HG03442 (cell line): Measurements from ENCODE around the gene DNAJC19.
"Not testable (repeated sequence)": the region's sequence is repeated elsewhere in the genome, so short reads cannot be mapped to it uniquely, and the experiment has no call there.

Experiments used
- ATAC-seq: cut with Tn5 transposase; IDR thresholded peaks from one replicate; pipeline ENCODE4 v1.9.1; 2021; ENCODE audit warnings: mild to moderate bottlenecking, moderate library complexity; ENCODE audit not compliant: unreplicated experiment

The DNAJC19 gene

DNA sequence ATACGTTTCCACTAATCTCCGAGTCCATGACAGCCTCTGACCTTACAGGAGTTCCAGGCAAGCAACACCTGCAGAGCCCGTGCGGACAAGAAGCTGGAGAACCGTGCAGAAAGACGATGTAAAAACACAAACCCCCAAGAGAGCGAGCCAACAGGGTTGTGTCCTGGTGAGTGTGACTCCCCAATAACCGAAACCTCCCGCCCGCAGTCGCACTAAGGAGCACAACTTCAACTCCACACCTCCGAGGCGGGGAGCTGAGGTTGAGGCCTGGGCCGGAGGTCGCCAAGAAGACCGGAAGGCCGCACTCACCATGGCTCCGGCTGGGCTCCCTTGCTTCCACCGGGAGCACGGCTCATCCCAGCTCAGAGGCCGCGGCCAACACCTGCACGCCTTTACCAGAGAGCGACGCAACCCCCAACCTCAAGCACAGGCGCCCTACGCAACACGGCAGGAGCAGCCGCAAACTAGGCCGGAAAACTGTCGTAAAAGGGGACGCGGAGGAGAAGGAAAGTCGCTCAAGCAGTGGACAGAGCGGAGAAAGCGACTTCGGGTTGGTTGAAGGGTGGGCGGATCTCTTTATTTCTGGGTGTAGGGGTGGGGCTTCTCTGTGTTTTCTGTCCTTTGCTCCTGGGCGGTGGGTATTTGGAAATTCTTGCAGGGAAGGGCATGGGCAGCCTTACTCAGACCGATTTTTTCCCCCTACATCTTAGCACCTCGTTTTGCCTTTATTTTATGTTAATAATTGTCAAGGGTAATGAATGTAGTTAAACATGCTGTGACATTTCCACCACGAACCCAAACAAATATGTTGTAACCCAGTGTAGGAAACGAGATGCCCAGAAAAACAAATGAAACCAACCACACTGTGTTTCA, at the start of gene DNAJC19:
Gene DNAJC19 (minus strand): TSS at position 446 of the 873 bp plus-strand sequence. CDS start 134 bp downstream, at position 312.
- ATAC-seq = peak; percentile 92

DNA sequence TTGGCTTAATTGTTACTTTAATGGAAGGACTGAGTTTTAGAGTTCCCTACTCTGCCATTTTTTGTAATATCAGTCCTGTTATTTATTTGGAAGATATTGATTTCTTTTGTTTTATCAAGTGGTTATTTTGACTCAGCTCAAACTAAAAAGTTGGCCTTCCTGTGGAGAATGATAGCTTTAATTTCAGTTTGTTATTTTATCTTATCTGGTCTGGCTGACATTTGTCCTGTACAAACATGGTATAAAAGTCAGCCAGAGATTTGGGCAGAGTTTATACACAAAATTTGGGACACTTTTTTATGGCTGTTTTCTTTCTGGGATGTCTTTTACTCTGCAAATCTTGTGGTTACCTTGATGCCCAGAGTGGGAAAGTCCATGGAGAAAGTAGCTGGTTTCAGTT, 41.4 kb upstream of the DNAJC19 start:
- no peak for ATAC-seq

GRCh38 chr3:181025204-181025603, 35.7 kb upstream of the DNAJC19 start:
- ATAC-seq = no peak

DNA sequence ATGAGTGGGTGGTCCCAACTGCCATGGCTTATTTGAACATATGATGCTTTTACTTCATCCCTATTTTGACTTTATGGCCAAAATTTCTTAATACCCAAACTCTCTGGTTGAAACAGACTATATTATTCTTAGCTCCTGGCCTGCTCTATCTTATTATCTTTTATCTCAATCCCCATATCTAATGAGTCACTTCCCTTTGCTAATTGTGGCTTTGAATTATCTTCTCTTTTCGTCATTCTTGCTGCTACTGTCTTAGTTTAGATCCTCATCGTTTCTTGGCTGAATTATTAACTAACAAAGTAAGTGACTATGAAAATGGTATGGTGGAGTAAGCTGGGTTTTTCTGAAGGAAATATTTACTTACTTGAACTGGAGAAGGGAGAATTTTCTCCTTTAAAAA, 28.2 kb upstream of the DNAJC19 start:
- no peak for ATAC-seq

GRCh38 chr3:181009225-181009624, 19.7 kb upstream of the DNAJC19 start:
- peak; percentile 58 for ATAC-seq

DNA sequence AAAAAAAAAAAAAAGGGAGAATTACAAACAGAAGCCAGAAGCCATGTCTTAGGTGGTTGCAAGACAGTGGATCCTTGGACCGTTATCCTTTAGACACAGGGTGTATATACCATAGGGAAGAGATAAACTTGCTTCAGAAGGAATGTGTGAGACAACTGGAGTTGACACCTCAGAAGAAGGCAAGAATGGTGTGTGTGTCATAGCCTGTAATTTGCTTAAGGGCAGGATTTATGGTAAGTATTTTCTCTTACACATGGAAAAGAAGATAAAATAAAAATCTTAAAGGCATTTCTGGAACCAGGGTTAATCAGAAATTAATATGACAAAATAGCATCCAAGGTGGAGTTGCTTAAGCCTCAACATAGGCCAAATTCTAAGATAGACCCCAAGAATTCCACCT, 19.3 kb upstream of the DNAJC19 start:
- no peak for ATAC-seq

- ATAC-seq = no peak
These were observed 17.7 kb upstream of the DNAJC19 start for GRCh38 chr3:181007262-181007661.

GRCh38 chr3:181006541-181006940, 17.0 kb upstream of the DNAJC19 start:
- no peak for ATAC-seq

GRCh38 chr3:181003469-181003868, 13.9 kb upstream of the DNAJC19 start:
- ATAC-seq = not testable (repeated sequence)

DNA sequence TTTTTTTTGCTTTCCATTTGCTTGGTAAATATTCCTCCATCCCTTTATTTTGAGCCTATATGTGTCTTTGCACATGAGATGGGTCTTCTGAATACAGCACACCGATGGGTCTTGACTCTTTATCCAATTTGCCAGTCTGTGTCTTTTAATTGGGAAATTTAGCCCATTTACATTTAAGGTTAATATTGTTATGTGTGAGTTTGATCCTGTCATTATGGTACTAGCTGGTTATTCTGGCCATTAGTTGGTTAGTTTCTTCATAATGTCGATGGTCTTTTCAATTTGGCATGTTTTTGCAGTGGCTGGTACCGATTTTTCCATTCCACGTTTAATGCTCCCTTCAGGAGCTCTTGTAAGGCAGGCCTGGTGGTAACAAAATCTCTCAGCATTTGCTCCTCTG, 12.8 kb upstream of the DNAJC19 start:
- ATAC-seq = not testable (repeated sequence)

DNA sequence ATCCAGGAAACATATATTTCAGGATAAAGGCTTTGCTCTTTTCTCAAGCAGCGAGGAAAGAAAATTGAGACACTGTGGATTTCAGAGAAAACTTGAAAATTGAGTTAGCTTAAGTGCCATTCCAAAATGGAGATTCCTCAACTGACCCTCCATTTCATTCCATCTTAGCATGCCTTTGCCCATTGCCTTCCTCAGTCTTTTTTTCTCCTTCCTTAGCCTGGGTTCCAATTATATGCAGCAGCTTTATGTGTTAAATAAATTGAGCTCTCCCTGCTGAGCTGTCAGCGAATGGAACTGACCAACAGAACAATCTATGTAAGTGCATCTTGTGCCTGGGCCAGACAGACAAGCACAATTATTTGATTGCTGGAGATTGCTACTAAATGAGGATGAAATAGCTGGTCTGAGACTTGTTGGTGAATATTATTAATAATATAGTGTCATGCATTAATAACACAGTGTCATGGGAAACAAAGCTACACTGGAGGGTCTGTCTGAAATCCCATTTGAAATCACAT, 6.9 kb upstream of the DNAJC19 start:
- ATAC-seq = no peak

DNA sequence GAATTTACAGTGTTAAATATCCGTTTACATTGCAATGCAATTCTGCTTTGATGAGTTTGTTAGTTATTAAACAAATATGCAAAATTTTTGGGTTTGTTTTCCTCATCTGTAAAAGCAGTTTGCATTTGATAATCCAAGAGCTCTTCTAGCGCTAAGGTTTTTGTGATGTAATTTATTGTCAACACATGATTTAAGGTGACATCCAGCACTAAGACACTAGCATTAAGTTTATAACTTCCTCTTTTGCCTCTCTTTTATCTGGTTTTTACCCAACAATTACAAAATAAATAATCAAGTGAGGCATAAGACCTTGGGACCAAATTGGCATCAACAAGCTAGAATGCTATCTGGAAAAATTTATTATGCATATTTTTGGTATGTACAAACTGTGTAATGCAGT, 969 bp upstream of the DNAJC19 start:
- no peak for ATAC-seq

GRCh38 chr3:180987344-180987743, 2.2 kb downstream of the DNAJC19 start:
- ATAC-seq = no peak

DNA sequence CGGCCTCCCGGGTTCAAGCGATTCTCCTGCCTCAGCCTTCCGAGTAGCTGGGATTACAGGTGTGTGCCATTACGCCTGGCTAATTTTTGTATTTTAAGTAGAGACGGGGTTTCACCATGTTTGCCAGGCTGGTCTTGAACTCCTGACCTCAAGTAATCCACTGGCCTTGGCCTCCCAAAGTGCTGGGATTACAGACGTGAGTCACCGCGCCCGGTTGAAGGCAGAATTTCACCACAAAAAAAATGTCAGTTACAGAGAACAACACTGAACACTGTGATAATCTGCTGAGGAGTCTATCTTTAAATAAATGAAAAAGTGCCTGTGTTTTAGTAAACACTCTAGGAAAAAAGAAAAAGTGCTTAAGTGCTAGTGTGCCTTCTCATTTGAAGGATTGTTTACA, 3.2 kb downstream of the DNAJC19 start:
- ATAC-seq = not testable (repeated sequence)

DNA sequence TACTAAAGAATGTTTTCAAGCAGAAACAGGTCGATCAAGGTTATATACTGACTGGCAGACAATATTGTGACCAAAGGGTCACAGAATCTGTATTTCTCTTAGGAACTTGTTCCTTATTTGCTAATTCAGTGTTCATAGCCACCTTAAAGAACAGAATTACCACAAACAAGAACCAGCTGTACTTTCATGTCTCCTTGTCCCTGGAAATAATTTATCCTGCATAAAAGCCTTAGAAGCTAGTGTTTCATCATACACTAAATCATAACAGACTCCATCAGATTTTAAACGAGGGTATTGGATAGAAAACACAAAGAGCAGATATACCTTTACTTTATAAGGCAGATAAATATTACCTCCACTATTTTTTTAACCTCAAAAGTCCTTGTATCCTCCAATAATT, 6.4 kb downstream of the DNAJC19 start:
- ATAC-seq = no peak

GRCh38 chr3:180981912-180982311, 7.6 kb downstream of the DNAJC19 start:
- no peak for ATAC-seq

GRCh38 chr3:180980611-180981010, 8.9 kb downstream of the DNAJC19 start:
- peak; percentile 46 for ATAC-seq

DNA sequence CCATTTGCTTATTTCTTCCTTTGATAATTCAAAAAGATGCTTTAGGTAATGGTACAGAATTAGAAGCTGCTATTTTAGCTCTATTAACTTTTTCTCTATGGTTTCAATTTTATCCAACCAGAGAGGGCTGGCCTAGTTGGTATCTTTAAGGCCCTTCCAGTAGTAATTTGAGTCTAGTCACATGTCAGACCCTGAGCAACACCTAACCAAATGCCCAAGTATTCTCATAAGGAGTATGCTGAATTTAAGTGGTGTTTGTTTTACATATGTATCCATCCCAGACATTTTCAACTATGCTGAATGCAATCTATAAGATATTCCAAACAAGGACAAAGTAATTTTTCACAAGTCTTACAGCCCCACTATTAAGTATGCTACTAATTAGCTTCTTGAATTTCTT, 9.6 kb downstream of the DNAJC19 start:
- ATAC-seq = no peak

DNA sequence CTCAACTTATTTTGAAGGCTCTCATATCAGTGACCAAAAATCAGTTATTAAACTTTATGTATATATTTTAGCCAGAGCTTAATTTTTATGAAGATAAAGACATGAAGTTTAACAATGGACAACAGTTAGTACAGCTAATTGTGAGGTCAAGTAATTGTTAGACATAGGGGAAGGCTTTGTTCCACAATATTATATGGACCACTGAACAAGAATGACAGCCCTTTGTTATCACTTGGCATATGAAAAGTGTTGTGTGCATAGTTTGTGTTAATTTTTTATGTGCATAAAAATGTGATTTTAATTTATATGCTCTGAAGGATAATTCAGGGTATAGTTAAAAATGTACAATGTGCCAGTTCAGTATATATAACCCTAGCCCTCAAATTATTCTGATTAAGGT, 12.0 kb downstream of the DNAJC19 start:
- ATAC-seq = no peak

DNA sequence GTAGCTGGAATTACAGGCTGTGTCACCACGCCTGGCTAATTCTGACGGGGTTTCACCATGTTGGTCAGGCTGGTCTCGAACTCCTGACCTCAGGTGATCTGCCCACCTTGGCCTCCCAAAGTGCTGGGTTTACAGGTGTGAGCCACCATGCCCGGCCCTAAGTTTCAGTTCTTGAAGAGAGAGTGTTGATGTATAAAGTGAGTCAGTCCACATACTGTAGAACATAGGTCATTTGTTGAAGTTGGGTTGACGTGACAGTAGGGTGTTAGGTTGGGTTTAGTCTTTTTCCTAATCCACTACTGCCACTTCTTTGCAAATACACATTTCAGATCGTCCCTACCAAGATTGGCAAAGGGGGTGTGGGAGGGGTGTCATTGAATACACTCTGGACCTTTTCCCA, 15.2 kb downstream of the DNAJC19 start:
- no peak for ATAC-seq

DNA sequence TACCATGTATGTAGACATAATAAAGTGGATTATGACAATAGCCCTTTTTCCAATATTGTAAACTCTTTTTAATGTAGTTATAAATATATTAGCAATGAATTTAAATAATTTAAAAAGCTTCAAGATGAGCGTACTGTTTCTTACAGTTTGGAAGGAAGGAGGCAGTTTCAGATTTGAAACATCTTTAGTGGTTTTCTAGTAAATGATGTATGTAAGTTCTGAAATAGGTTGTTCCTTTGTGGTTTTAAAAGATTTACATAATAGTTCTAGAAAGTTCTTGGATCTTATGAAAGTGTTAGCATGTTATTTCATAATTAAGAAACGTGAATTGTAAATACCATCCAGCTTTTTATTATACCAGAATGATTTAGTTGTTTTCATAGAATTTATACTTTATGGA, 16.0 kb downstream of the DNAJC19 start:
- ATAC-seq = peak; percentile 66

- ATAC-seq = no peak
These were observed 18.6 kb downstream of the DNAJC19 start for GRCh38 chr3:180970931-180971330.

GRCh38 chr3:180962530-180962929, 27.0 kb downstream of the DNAJC19 start:
- no peak for ATAC-seq
